ENCODE measurements around the gene NR1H2.
"Not testable (repeated sequence)": the region's sequence is repeated elsewhere in the genome, so short reads cannot be mapped to it uniquely, and the experiment has no call there.

NR1H2 gene

GRCh38 chr19:50349277-50350057 is 26.8 kb upstream of the NR1H2 start:
- peak; percentile 33 for TF ChIP-seq CTCF (IDR thresholded peaks at IDR 0.05; ENCODE audit: extremely low read depth, insufficient read depth, missing control alignments)
- in situ Hi-C loops (cut with MboI; ENCODE audit: low pct_unique_long_range_greater_than_20kb, low sequenced_read_pairs, unreplicated experiment) = loop anchor here (25.0 kb wide), 1 partner anchor 438 kb away; the partner anchor contains the start of gene ACP4
- no peak for DNase-seq (ENCODE audit: low spot score)

GRCh38 chr19:50352242-50352641 is 24.0 kb upstream of the NR1H2 start:
- DNase-seq (ENCODE audit: low spot score) = no peak
- no peak for TF ChIP-seq CTCF (IDR thresholded peaks at IDR 0.05; ENCODE audit: extremely low read depth, insufficient read depth, missing control alignments)
- in situ Hi-C loops (cut with MboI; ENCODE audit: low pct_unique_long_range_greater_than_20kb, low sequenced_read_pairs, unreplicated experiment) = loop anchor here (25.0 kb wide), 1 partner anchor 435 kb away; the partner anchor contains the start of gene ACP4

- in situ Hi-C loops (cut with MboI; ENCODE audit: low pct_unique_long_range_greater_than_20kb, low sequenced_read_pairs, unreplicated experiment) = loop anchor here (25.0 kb wide), 1 partner anchor 434 kb away; the partner anchor contains the start of gene ACP4
These were observed 22.8 kb upstream of the NR1H2 start for GRCh38 chr19:50353487-50353880.

GRCh38 chr19:50356691-50357177 is 19.5 kb upstream of the NR1H2 start:
- DNase-seq (ENCODE audit: low spot score) = no peak
- no peak for TF ChIP-seq CTCF (IDR thresholded peaks at IDR 0.05; ENCODE audit: extremely low read depth, insufficient read depth, missing control alignments)
- in situ Hi-C loops (cut with MboI; ENCODE audit: low pct_unique_long_range_greater_than_20kb, low sequenced_read_pairs, unreplicated experiment) = loop anchor here (5.0 to 25.0 kb wide), 2 partner anchors 106 to 431 kb away; partner anchors contain the start of gene ACP4

More at GRCh38 chr19:50353487-50353880, 22.8 kb upstream of the NR1H2 start:
- not testable (repeated sequence) for DNase-seq (ENCODE audit: low spot score)

- in situ Hi-C loops (cut with MboI; ENCODE audit: low pct_unique_long_range_greater_than_20kb, low sequenced_read_pairs, unreplicated experiment) = loop anchor here (5.0 to 25.0 kb wide), 2 partner anchors 105 to 430 kb away; partner anchors contain the start of gene ACP4
- TF ChIP-seq CTCF (IDR thresholded peaks at IDR 0.05; ENCODE audit: extremely low read depth, insufficient read depth, missing control alignments) = peak; percentile 81
- peak; percentile 62 for DNase-seq (ENCODE audit: low spot score)
These were observed 18.8 kb upstream of the NR1H2 start for GRCh38 chr19:50357178-50358100.

GRCh38 chr19:50358483-50359327 is 17.6 kb upstream of the NR1H2 start:
- in situ Hi-C loops (cut with MboI; ENCODE audit: low pct_unique_long_range_greater_than_20kb, low sequenced_read_pairs, unreplicated experiment) = loop anchor here (5.0 to 25.0 kb wide), 2 partner anchors 104 to 429 kb away; partner anchors contain the start of gene ACP4
- TF ChIP-seq CTCF (IDR thresholded peaks at IDR 0.05; ENCODE audit: extremely low read depth, insufficient read depth, missing control alignments) = no peak
- DNase-seq (ENCODE audit: low spot score) = peak; percentile 86

Data from GM13977 (cell line).